Endothelial cell (in vitro differentiated cells): Measurements from ENCODE around the gene PLPP7. TPM values are rescaled to one million over a fixed set of nuclear protein-coding genes. Genes with fewer than 3 reads are reported as not detected.
"Not testable (repeated sequence)": the region's sequence is repeated elsewhere in the genome, so short reads cannot be mapped to it uniquely, and the experiment has no call there.

Source experiments
- DNase-seq: peaks from one replicate; pipeline ENCODE4 v3.0.0; 2021; ENCODE audit warnings: low spot score
- H3K27ac Mint-ChIP-seq: one replicate; pipeline ENCODE4 v1.8.0; 2021; ENCODE audit warnings: mixed read lengths, inconsistent platforms; ENCODE audit not compliant: unreplicated experiment
- H3K27me3 Mint-ChIP-seq: one replicate; pipeline ENCODE4 v1.8.0; 2021; ENCODE audit warnings: mild to moderate bottlenecking, moderate library complexity, mixed read lengths, inconsistent platforms; ENCODE audit not compliant: unreplicated experiment
- H3K36me3 Mint-ChIP-seq: one replicate; pipeline ENCODE4 v1.8.0; 2021; ENCODE audit warnings: mild to moderate bottlenecking, low read depth, mixed read lengths, inconsistent platforms; ENCODE audit not compliant: unreplicated experiment
- H3K4me1 Mint-ChIP-seq: one replicate; pipeline ENCODE4 v1.8.0; 2021; ENCODE audit warnings: mild to moderate bottlenecking, mixed read lengths, inconsistent platforms; ENCODE audit not compliant: unreplicated experiment
- H3K4me3 Mint-ChIP-seq: one replicate; pipeline ENCODE4 v1.8.0; 2021; ENCODE audit warnings: mild to moderate bottlenecking, mixed read lengths, inconsistent platforms; ENCODE audit not compliant: unreplicated experiment
- H3K9me3 Mint-ChIP-seq: one replicate; pipeline ENCODE4 v1.8.0; 2021; ENCODE audit warnings: mixed read lengths, inconsistent platforms; ENCODE audit not compliant: unreplicated experiment
- long read RNA-seq: library from polyadenylated mRNA; unstranded; transcript quantifications from one replicate; pipeline ENCODE4 v2.0.0, GENCODE V29; 2020; ENCODE audit not compliant: unreplicated experiment
- total RNA-seq: library from RNA; stranded (reverse); fragmentation: NEBNext Ultra II Directional; extraction: Animal tissue kit (Norgen Biotek cat#: 25700); gene quantifications from one replicate; pipeline ENCODE4 v1.2.1, GENCODE V29; 2021; ENCODE audit not compliant: unreplicated experiment
- TF ChIP-seq, protein P1 (sequence below): fragments of 200-600 bp; sonication (generic); IDR thresholded peaks from one replicate; pipeline ENCODE4 v1.5.0; 2021; ENCODE audit warnings: antibody characterized with exemption; ENCODE audit not compliant: unreplicated experiment

The PLPP7 gene
- total RNA-seq = 4.9 TPM
- long read RNA-seq, transcript PLPP7-202 (2 exons, 2,095 nt) = major isoform, 5 of 11 reads
- long read RNA-seq, partial matches to known transcripts = 0 of 11 reads
- long read RNA-seq, other reads (novel, unspliced or antisense) = 5 of 11 reads

GRCh38 chr9:131289301-131290035, at the start of gene PLPP7:
TSS of gene PLPP7 (plus strand) at chr9:131289723. CDS start at chr9:131289998, 275 bp downstream.
- TF ChIP-seq, protein P1, sequence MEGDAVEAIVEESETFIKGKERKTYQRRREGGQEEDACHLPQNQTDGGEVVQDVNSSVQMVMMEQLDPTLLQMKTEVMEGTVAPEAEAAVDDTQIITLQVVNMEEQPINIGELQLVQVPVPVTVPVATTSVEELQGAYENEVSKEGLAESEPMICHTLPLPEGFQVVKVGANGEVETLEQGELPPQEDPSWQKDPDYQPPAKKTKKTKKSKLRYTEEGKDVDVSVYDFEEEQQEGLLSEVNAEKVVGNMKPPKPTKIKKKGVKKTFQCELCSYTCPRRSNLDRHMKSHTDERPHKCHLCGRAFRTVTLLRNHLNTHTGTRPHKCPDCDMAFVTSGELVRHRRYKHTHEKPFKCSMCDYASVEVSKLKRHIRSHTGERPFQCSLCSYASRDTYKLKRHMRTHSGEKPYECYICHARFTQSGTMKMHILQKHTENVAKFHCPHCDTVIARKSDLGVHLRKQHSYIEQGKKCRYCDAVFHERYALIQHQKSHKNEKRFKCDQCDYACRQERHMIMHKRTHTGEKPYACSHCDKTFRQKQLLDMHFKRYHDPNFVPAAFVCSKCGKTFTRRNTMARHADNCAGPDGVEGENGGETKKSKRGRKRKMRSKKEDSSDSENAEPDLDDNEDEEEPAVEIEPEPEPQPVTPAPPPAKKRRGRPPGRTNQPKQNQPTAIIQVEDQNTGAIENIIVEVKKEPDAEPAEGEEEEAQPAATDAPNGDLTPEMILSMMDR = no peak
- Mint-ChIP-seq H3K4me3 (no peak within 1 kb of the TSS), H3K36me3 (no peaks in the 10 kb centered on the region), H3K9me3 (no peaks in the 10 kb centered on the region), H3K4me1 (peaks cover 2% of the 10 kb centered on the region), H3K27ac (no peak within 1 kb of the TSS), H3K27me3 (peaks cover 8% of the 10 kb centered on the region)
- peak; percentile 33 for DNase-seq

- Mint-ChIP-seq H3K4me3 (peak overlapping the region; percentile 18), H3K27ac (peak overlapping the region; percentile 78), H3K9me3 (peaks cover 5% of the 10 kb centered on the region), H3K4me1 (peaks cover 24% of the 10 kb centered on the region), H3K27me3 (peaks cover 10% of the 10 kb centered on the region), H3K36me3 (peaks cover 5% of the 10 kb centered on the region)
- TF ChIP-seq, protein P1 = no peak
- no peak for DNase-seq
These were observed 49.2 kb upstream of the PLPP7 start for GRCh38 chr9:131240047-131240921.

GRCh38 chr9:131244331-131244730, 45.2 kb upstream of the PLPP7 start:
- not testable (repeated sequence) for H3K27me3 Mint-ChIP-seq, H3K4me3 Mint-ChIP-seq, H3K9me3 Mint-ChIP-seq, H3K4me1 Mint-ChIP-seq, DNase-seq, H3K27ac Mint-ChIP-seq, H3K36me3 Mint-ChIP-seq

DNA sequence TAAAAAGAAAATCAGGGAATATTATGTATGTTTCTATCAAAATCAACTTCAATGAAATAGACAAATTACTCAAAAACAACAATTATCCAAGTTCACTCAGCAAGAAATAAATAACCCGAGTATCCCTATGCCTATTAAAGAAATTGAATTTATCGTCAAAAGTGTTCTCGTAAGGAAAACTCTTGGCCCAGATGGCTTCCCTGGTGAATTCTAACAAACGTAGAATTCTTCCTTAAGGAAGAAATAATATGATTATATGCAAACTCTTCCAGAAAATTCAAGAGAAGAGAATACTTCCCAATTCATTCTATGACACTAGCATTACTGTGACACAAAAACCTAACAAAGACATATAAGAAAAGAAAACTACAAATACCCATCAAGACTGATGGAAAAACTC, 42.9 kb upstream of the PLPP7 start:
- Mint-ChIP-seq H3K27me3 (peaks cover 3% of the 10 kb centered on the region), H3K4me3 (no peak overlapping the region), H3K9me3 (peaks cover 5% of the 10 kb centered on the region), H3K27ac (no peak overlapping the region), H3K36me3 (peaks cover 8% of the 10 kb centered on the region), H3K4me1 (no peaks in the 10 kb centered on the region)
- TF ChIP-seq, protein P1 = no peak
- DNase-seq = no peak

GRCh38 chr9:131252120-131252519, 37.4 kb upstream of the PLPP7 start:
- TF ChIP-seq, protein P1 = no peak
- Mint-ChIP-seq H3K9me3 (no peaks in the 10 kb centered on the region), H3K4me3 (no peak overlapping the region), H3K4me1 (peaks cover 13% of the 10 kb centered on the region), H3K36me3 (no peaks in the 10 kb centered on the region), H3K27ac (no peak overlapping the region), H3K27me3 (peaks cover 3% of the 10 kb centered on the region)
- no peak for DNase-seq
